SU-DHL-6 (cell line): Measurements from ENCODE around the gene TXNRD3.

Experiments
- H2AFZ ChIP-seq: fragments of 200-600 bp; sonication (generic); 2 replicates; pipeline ENCODE4 v1.6.1; 2014; ENCODE audit warnings: low read depth, mild to moderate bottlenecking, moderate library complexity, mixed read lengths, antibody characterized with exemption, low read length; ENCODE audit not compliant: severe bottlenecking
- H3F3A ChIP-seq: fragments of 200-600 bp; shearing (Covaris generic); 2 replicates; pipeline ENCODE4 v1.6.0; 2016; ENCODE audit warnings: antibody characterized with exemption, mild to moderate bottlenecking; ENCODE audit not compliant: insufficient read depth
- H3K27ac ChIP-seq: fragments of 200-600 bp; sonication (generic); 2 replicates; pipeline ENCODE4 v1.5.1; 2016; ENCODE audit warnings: low read depth, mild to moderate bottlenecking, low read length, moderate library complexity, mixed read lengths
- H3K27me3 ChIP-seq: fragments of 200-600 bp; sonication (generic), shearing (Covaris generic); 2 replicates; pipeline ENCODE4 v1.6.0; 2014; ENCODE audit warnings: mild to moderate bottlenecking, low read length
- H3K36me3 ChIP-seq: fragments of 200-600 bp; sonication (generic); 2 replicates; pipeline ENCODE4 v1.6.1; 2014; ENCODE audit warnings: mild to moderate bottlenecking, low read length, mixed read lengths
- H3K4me2 ChIP-seq: fragments of 300-600, 200-600 bp; shearing (Covaris generic), sonication (generic); 2 replicates; pipeline ENCODE4 v1.6.0; 2014; ENCODE audit warnings: low read length, low read depth, mild to moderate bottlenecking; ENCODE audit not compliant: poor library complexity, severe bottlenecking
- H3K4me3 ChIP-seq: fragments of 200-600 bp; sonication (generic); 2 replicates; pipeline ENCODE4 v1.5.1; 2014; ENCODE audit warnings: antibody characterized with exemption, low read length, mild to moderate bottlenecking, mixed read lengths; ENCODE audit not compliant: insufficient read depth, poor library complexity, severe bottlenecking
- H3K79me2 ChIP-seq: fragments of 200-600 bp; sonication (generic); 2 replicates; pipeline ENCODE4 v1.6.1; 2014; ENCODE audit warnings: mild to moderate bottlenecking, low read length, moderate library complexity; ENCODE audit not compliant: insufficient read depth
- H3K9ac ChIP-seq: fragments of 200-600 bp; sonication (generic); 2 replicates; pipeline ENCODE4 v1.7.0; 2014; ENCODE audit warnings: mild to moderate bottlenecking, low read length
- H3K9me2 ChIP-seq: fragments of 200-600 bp; sonication (generic); replicated peaks from 2 replicates; pipeline ENCODE4 v1.6.1; 2014; ENCODE audit warnings: low read length; ENCODE audit not compliant: insufficient read depth
- H3K9me3 ChIP-seq: fragments of 200-600 bp; sonication (generic); 2 replicates; pipeline ENCODE4 v1.6.1; 2014; ENCODE audit warnings: low read length, mixed read lengths; ENCODE audit not compliant: insufficient read depth
- H4K20me1 ChIP-seq: fragments of 200-600 bp; sonication (generic); 2 replicates; pipeline ENCODE4 v1.6.1; 2014; ENCODE audit warnings: low read depth, mild to moderate bottlenecking, antibody characterized with exemption, low read length, moderate library complexity, mixed read lengths
- CTCF ChIP-seq: fragments of 200-600 bp; sonication (generic); IDR thresholded peaks from one replicate; pipeline ENCODE4 v1.5.1; 2017; ENCODE audit warnings: antibody characterized with exemption, mild to moderate bottlenecking, low read length, moderate library complexity; ENCODE audit not compliant: insufficient read depth, poor library complexity, severe bottlenecking
- EZH2phosphoT487 ChIP-seq: fragments of 200-600 bp; sonication (generic), shearing (Covaris generic); conservative IDR thresholded peaks from 2 replicates; pipeline ENCODE4 v1.6.1; 2018; ENCODE audit warnings: mild to moderate bottlenecking, antibody characterized with exemption, low read length, moderate library complexity, mixed read lengths

TXNRD3 gene

GRCh38 chr3:126691765-126692164, 36.8 kb upstream of the TXNRD3 start:
- Histone ChIP-seq H3K36me3 (no peaks in the 10 kb centered on the region), H2AFZ (no peak overlapping the region), H3K79me2 (no peaks in the 10 kb centered on the region), H3K27me3 (no peaks in the 10 kb centered on the region), H3K4me3 (no peak overlapping the region), H3K9me2 (no peaks in the 10 kb centered on the region), H3K9ac (no peak overlapping the region), H3K27ac (no peak overlapping the region), H3K9me3 (no peaks in the 10 kb centered on the region), H3F3A (no peaks in the 10 kb centered on the region), H4K20me1 (no peaks in the 10 kb centered on the region), H3K4me2 (no peak overlapping the region)
- TF ChIP-seq EZH2phosphoT487 (no peak), CTCF (no peak)

DNA sequence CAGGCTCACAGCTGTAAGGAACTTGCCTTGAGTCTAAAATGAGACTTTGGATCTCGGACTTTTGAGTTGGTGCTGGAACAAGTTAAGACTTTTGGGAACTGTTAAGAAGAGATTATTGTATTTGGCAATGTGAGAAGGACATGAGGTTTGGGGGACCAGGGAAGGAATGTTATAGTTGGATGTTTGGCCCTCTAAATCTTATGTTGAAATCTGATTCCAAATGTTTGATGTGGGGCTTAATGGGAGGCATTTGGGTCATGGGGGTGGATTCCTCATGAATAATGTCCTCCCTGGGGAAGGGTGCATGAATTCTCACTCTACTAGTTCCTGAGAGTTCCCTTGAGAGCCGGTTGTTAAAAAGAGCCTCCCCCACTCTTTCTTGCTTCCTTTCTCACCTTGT, 30.6 kb upstream of the TXNRD3 start:
- Histone ChIP-seq H3K27ac (no peak overlapping the region), H3K79me2 (no peaks in the 10 kb centered on the region), H3K9ac (no peak overlapping the region), H3F3A (no peaks in the 10 kb centered on the region), H2AFZ (no peak overlapping the region), H3K9me3 (no peaks in the 10 kb centered on the region), H4K20me1 (no peaks in the 10 kb centered on the region), H3K9me2 (no peaks in the 10 kb centered on the region), H3K4me3 (no peak overlapping the region), H3K27me3 (no peaks in the 10 kb centered on the region), H3K4me2 (no peak overlapping the region), H3K36me3 (no peaks in the 10 kb centered on the region)
- TF ChIP-seq EZH2phosphoT487 (no peak), CTCF (no peak)

GRCh38 chr3:126685021-126685420, 30.1 kb upstream of the TXNRD3 start:
- no peaks in the 10 kb centered on the region for H4K20me1 ChIP-seq
- no peaks in the 10 kb centered on the region for H3K27me3 ChIP-seq
- no peak overlapping the region for H3K27ac ChIP-seq
- no peak overlapping the region for H3K4me2 ChIP-seq
- no peaks in the 10 kb centered on the region for H3K9me2 ChIP-seq
- H3K36me3 ChIP-seq: no peaks in the 10 kb centered on the region
- no peak overlapping the region for H2AFZ ChIP-seq
- no peaks in the 10 kb centered on the region for H3F3A ChIP-seq
- H3K9ac ChIP-seq: no peak overlapping the region
- H3K79me2 ChIP-seq: no peaks in the 10 kb centered on the region
- TF ChIP-seq CTCF: no peak
- TF ChIP-seq EZH2phosphoT487: no peak
- no peak overlapping the region for H3K4me3 ChIP-seq
- H3K9me3 ChIP-seq: no peaks in the 10 kb centered on the region
